HepG2 (cell line): ENCODE measurements around the gene APOC3. TPM values are rescaled to one million over a fixed set of nuclear protein-coding genes. Genes with fewer than 3 reads are reported as not detected.

ENCODE experiments used
- EHMT2 ChIP-seq: fragments of 200-600 bp; sonication (generic); IDR thresholded peaks from 2 replicates; pipeline ENCODE4 v1.7.0; 2017; ENCODE audit warnings: antibody characterized with exemption, low read depth, low read length, borderline replicate concordance
- FOXO1 ChIP-seq: sonication (generic); formaldehyde crosslinking; IDR thresholded peaks from 2 replicates; pipeline ENCODE4 v1.4.0; 2020; ENCODE audit warnings: missing genetic modification reagents
- HDAC1 ChIP-seq: sonication (generic); formaldehyde crosslinking; IDR thresholded peaks from 2 replicates; pipeline ENCODE4 v1.5.1; 2020; ENCODE audit warnings: mild to moderate bottlenecking, missing genetic modification reagents
- SAFB2 ChIP-seq: sonication (generic); formaldehyde crosslinking; IDR thresholded peaks from 2 replicates; pipeline ENCODE4 v1.5.1; 2020; ENCODE audit warnings: missing genetic modification reagents, low read depth, mild to moderate bottlenecking, borderline replicate concordance
- SATB2 ChIP-seq: sonication (generic); formaldehyde crosslinking; IDR thresholded peaks from 2 replicates; pipeline ENCODE4 v1.5.0; 2020; ENCODE audit warnings: missing genetic modification reagents
- SETDB1 ChIP-seq: sonication (generic); formaldehyde crosslinking; IDR thresholded peaks from 2 replicates; pipeline ENCODE4 v1.5.1; 2020; ENCODE audit warnings: missing genetic modification reagents, mild to moderate bottlenecking, borderline replicate concordance
- SMAD3 ChIP-seq: sonication (generic); formaldehyde crosslinking; IDR thresholded peaks from 2 replicates; pipeline ENCODE4 v1.4.0; 2020; ENCODE audit warnings: missing genetic modification reagents
- ZBTB7A ChIP-seq: sonication (generic); formaldehyde crosslinking; IDR thresholded peaks from 2 replicates; pipeline ENCODE4 v1.8.0; 2022; ENCODE audit warnings: mild to moderate bottlenecking, missing genetic modification reagents
- ZNF558 ChIP-seq: sonication (generic); formaldehyde crosslinking; IDR thresholded peaks from 2 replicates; pipeline ENCODE4 v1.9.0; 2022; ENCODE audit warnings: mild to moderate bottlenecking, missing genetic modification reagents, borderline replicate concordance
- ZNF746 ChIP-seq: sonication (generic); formaldehyde crosslinking; IDR thresholded peaks from 2 replicates; pipeline ENCODE4 v1.8.0; 2022; ENCODE audit warnings: mild to moderate bottlenecking, missing genetic modification reagents
- polyA plus RNA-seq, 8 experiments: library from polyadenylated mRNA; depleted of rRNA in 3 of 8; stranded (reverse) in 7 of 8; unstranded in 1 of 8; fragments of >200 nt; fragmentation: Illumina TruSeq in 4 of 8; extraction: Trizol in 4 of 8; gene quantifications; 2 replicates each; pipeline versions ENCODE4 v1.2.1 to v1.2.3, GENCODE V29; 2011 to 2016; ENCODE audit warnings: low read depth in 4 of 8, missing spikeins in 1 of 8, mixed read lengths in 1 of 8; ENCODE audit not compliant: insufficient read depth in 1 of 8
- total RNA-seq, 5 experiments: library from RNA; depleted of rRNA; stranded (reverse); fragments of >200 nt; fragmentation: Illumina TruSeq; extraction: Trizol; gene quantifications; 2 replicates each; pipeline ENCODE4 v1.2.3, GENCODE V29; 2016; ENCODE audit warnings: low read depth in 1 of 5
- TF ChIP-seq, protein P1 (sequence below): sonication (generic); formaldehyde crosslinking; IDR thresholded peaks from 2 replicates; pipeline ENCODE4 v1.8.1; 2023; ENCODE audit warnings: mild to moderate bottlenecking, moderate library complexity, missing genetic modification reagents
- TF ChIP-seq, protein P2 (sequence below): sonication (generic); formaldehyde crosslinking; conservative IDR thresholded peaks from 2 replicates; pipeline ENCODE4 v1.4.0; 2020; ENCODE audit warnings: missing genetic modification reagents
- TF ChIP-seq, protein P3 (sequence below): IDR thresholded peaks from 2 replicates; pipeline ENCODE4 v1.4.0; 2020; ENCODE audit warnings: mild to moderate bottlenecking, missing genetic modification reagents
- TF ChIP-seq, protein P4 (sequence below): sonication (generic); formaldehyde crosslinking; IDR thresholded peaks from 2 replicates; pipeline ENCODE4 v1.5.1; 2020; ENCODE audit warnings: missing genetic modification reagents, mild to moderate bottlenecking, borderline replicate concordance
- TF ChIP-seq, protein P5 (sequence below): sonication (generic); formaldehyde crosslinking; IDR thresholded peaks from 2 replicates; pipeline ENCODE4 v1.5.1; 2020; ENCODE audit warnings: missing genetic modification reagents, mild to moderate bottlenecking, borderline replicate concordance
- TF ChIP-seq, protein P6 (sequence below): sonication (generic); formaldehyde crosslinking; IDR thresholded peaks from 2 replicates; pipeline ENCODE4 v1.9.0; 2022; ENCODE audit warnings: missing genetic modification reagents, mild to moderate bottlenecking, borderline replicate concordance
- TF ChIP-seq, protein P7 (sequence below): sonication (generic); formaldehyde crosslinking; IDR thresholded peaks from 2 replicates; pipeline ENCODE4 v1.8.0; 2023; ENCODE audit warnings: mild to moderate bottlenecking, missing genetic modification reagents

The APOC3 gene
- total and polyA plus RNA-seq, 2 of the 13 experiments (the other 11 are each of a cell fraction or from before 2014, with no cell fraction given): 314 to 687 TPM

DNA sequence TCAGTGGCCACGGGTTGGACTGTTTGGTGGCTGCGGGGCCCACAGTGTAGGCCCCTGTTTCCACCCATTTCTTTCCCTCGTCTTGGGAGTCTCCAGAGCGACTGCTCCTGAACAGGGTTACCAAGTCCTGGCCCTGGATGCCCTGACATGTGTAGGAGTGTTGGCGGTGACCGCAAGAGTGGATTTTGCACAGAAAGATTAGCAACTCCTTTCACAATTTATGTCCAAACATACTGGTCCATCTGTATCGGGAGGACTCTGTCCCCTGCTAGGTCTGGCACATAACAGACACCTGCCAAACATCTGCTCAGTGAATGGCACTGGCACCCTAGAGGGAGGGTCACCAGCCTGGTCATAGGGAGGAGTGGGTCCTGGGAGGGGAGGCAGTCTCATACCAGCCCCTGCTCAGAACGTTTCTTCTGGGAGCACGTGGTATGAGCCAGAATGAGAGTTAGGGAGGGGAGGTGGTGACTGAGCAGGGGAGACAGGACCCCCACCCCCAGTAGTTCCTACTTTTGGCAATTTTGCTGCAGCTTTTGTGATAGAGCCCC is 11.1 kb downstream of the APOC3 start (continued):
- TF ChIP-seq ZNF558: no peak
- TF ChIP-seq, protein P1, sequence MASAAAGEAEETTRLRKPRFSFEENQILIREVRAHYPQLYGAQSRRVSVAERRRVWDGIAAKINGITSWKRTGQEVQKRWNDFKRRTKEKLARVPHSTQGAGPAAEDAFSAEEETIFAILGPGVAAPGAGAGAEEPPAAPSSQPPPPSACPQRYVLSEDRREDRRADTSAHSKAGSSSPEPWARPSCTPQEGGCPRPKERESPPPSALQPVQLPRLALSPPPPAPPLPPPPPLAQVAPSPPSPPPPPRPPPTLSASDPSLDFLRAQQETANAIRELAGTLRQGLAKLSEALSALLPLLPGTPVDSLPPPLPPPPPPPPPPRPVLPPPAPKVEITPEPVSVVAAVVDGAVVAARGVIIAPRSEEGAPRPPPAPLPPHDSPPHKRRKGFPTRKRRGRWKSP (CRISPR knock-in tag): peak; percentile 77
- no peak for TF ChIP-seq SAFB2 (CRISPR knock-in tag)
- TF ChIP-seq SETDB1 (CRISPR knock-in tag): no peak
- TF ChIP-seq, protein P2, sequence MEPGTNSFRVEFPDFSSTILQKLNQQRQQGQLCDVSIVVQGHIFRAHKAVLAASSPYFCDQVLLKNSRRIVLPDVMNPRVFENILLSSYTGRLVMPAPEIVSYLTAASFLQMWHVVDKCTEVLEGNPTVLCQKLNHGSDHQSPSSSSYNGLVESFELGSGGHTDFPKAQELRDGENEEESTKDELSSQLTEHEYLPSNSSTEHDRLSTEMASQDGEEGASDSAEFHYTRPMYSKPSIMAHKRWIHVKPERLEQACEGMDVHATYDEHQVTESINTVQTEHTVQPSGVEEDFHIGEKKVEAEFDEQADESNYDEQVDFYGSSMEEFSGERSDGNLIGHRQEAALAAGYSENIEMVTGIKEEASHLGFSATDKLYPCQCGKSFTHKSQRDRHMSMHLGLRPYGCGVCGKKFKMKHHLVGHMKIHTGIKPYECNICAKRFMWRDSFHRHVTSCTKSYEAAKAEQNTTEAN (CRISPR knock-in tag): 0 out of 2 replicates have a peak, but pooled peaks have one; percentile 33
- TF ChIP-seq, protein P3, sequence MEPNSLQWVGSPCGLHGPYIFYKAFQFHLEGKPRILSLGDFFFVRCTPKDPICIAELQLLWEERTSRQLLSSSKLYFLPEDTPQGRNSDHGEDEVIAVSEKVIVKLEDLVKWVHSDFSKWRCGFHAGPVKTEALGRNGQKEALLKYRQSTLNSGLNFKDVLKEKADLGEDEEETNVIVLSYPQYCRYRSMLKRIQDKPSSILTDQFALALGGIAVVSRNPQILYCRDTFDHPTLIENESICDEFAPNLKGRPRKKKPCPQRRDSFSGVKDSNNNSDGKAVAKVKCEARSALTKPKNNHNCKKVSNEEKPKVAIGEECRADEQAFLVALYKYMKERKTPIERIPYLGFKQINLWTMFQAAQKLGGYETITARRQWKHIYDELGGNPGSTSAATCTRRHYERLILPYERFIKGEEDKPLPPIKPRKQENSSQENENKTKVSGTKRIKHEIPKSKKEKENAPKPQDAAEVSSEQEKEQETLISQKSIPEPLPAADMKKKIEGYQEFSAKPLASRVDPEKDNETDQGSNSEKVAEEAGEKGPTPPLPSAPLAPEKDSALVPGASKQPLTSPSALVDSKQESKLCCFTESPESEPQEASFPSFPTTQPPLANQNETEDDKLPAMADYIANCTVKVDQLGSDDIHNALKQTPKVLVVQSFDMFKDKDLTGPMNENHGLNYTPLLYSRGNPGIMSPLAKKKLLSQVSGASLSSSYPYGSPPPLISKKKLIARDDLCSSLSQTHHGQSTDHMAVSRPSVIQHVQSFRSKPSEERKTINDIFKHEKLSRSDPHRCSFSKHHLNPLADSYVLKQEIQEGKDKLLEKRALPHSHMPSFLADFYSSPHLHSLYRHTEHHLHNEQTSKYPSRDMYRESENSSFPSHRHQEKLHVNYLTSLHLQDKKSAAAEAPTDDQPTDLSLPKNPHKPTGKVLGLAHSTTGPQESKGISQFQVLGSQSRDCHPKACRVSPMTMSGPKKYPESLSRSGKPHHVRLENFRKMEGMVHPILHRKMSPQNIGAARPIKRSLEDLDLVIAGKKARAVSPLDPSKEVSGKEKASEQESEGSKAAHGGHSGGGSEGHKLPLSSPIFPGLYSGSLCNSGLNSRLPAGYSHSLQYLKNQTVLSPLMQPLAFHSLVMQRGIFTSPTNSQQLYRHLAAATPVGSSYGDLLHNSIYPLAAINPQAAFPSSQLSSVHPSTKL (CRISPR knock-in tag): peak; percentile 70
- TF ChIP-seq, protein P4, sequence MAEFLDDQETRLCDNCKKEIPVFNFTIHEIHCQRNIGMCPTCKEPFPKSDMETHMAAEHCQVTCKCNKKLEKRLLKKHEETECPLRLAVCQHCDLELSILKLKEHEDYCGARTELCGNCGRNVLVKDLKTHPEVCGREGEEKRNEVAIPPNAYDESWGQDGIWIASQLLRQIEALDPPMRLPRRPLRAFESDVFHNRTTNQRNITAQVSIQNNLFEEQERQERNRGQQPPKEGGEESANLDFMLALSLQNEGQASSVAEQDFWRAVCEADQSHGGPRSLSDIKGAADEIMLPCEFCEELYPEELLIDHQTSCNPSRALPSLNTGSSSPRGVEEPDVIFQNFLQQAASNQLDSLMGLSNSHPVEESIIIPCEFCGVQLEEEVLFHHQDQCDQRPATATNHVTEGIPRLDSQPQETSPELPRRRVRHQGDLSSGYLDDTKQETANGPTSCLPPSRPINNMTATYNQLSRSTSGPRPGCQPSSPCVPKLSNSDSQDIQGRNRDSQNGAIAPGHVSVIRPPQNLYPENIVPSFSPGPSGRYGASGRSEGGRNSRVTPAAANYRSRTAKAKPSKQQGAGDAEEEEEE (CRISPR knock-in tag): no peak
- TF ChIP-seq SMAD3 (CRISPR knock-in tag): no peak
- peak; percentile 29; the same call in 1 of the 2 replicates for TF ChIP-seq EHMT2
- TF ChIP-seq SATB2 (CRISPR knock-in tag): no peak
- TF ChIP-seq, protein P5, sequence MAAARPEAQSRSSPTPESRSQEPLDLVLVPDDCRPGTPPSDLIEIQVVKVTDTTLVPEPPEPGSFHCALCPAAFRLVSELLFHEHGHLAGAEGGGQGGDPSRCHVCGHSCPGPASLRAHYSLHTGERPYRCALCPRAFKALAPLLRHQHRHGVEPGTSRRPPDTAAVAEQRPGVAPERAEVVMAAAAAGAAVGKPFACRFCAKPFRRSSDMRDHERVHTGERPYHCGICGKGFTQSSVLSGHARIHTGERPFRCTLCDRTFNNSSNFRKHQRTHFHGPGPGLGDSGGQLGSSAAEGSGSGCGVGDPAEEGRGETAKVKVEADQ (CRISPR knock-in tag): no peak
- no peak for TF ChIP-seq FOXO1 (CRISPR knock-in tag)
- TF ChIP-seq, protein P6, sequence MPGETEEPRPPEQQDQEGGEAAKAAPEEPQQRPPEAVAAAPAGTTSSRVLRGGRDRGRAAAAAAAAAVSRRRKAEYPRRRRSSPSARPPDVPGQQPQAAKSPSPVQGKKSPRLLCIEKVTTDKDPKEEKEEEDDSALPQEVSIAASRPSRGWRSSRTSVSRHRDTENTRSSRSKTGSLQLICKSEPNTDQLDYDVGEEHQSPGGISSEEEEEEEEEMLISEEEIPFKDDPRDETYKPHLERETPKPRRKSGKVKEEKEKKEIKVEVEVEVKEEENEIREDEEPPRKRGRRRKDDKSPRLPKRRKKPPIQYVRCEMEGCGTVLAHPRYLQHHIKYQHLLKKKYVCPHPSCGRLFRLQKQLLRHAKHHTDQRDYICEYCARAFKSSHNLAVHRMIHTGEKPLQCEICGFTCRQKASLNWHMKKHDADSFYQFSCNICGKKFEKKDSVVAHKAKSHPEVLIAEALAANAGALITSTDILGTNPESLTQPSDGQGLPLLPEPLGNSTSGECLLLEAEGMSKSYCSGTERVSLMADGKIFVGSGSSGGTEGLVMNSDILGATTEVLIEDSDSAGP (CRISPR knock-in tag): peak; percentile 66; the same call in 1 of the 2 replicates
- TF ChIP-seq ZBTB7A (CRISPR knock-in tag): no peak; the same call in 1 of the 2 replicates
- 0 out of 2 replicates have a peak, but pooled peaks have one; percentile 36 for TF ChIP-seq ZNF746 (CRISPR knock-in tag)
- TF ChIP-seq, protein P7, sequence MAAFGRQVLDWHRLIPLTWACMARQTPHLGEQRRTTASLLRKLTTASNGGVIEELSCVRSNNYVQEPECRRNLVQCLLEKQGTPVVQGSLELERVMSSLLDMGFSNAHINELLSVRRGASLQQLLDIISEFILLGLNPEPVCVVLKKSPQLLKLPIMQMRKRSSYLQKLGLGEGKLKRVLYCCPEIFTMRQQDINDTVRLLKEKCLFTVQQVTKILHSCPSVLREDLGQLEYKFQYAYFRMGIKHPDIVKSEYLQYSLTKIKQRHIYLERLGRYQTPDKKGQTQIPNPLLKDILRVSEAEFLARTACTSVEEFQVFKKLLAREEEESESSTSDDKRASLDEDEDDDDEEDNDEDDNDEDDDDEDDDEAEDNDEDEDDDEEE (CRISPR knock-in tag): peak; percentile 52; the same call in 1 of the 2 replicates
- peak; percentile 40; the same call in 1 of the 2 replicates for TF ChIP-seq HDAC1 (CRISPR knock-in tag)
